Activated naive CD4-positive, alpha-beta T cell treated with anti-CD3 and anti-CD28 coated beads, Interleukin-2, amount 50 U/mL, for 72 hours (primary cell): ENCODE measurements around the gene GFER. TPM values are rescaled to one million over a fixed set of nuclear protein-coding genes. Genes with fewer than 3 reads are reported as not detected.

Experiments used
- ATAC-seq, 2 donors: fragments of 150-1000 bp; cut with Tn5 transposase; 2 replicates each; pipeline ENCODE4 v1.10.0; 2021; ENCODE audit warnings: mild to moderate bottlenecking in 2 of 2, moderate library complexity in 2 of 2
- DNase-seq, 2 donors: peaks; one replicate each; pipeline ENCODE4 v3.0.0; 2021 to 2022; ENCODE audit warnings: low spot score in 2 of 2
- H3K27ac Mint-ChIP-seq, 2 donors: one replicate each; pipeline ENCODE4 v1.8.0; 2022; ENCODE audit warnings: mild to moderate bottlenecking in 2 of 2, mixed read lengths in 2 of 2
- H3K36me3 Mint-ChIP-seq, 2 donors: one replicate each; pipeline ENCODE4 v1.8.0; 2022; ENCODE audit warnings: mixed read lengths in 2 of 2
- H3K9me3 Mint-ChIP-seq, 2 donors: one replicate each; pipeline ENCODE4 v1.8.0; 2022; ENCODE audit warnings: mixed read lengths in 2 of 2
- total RNA-seq, 2 donors: library from RNA; stranded (reverse); gene quantifications; one replicate each; pipeline ENCODE4 v1.2.3, GENCODE V29; 2022

The GFER gene
- total RNA-seq, 2 donors from 2014 or later: 19.1 to 25.0 TPM

DNA sequence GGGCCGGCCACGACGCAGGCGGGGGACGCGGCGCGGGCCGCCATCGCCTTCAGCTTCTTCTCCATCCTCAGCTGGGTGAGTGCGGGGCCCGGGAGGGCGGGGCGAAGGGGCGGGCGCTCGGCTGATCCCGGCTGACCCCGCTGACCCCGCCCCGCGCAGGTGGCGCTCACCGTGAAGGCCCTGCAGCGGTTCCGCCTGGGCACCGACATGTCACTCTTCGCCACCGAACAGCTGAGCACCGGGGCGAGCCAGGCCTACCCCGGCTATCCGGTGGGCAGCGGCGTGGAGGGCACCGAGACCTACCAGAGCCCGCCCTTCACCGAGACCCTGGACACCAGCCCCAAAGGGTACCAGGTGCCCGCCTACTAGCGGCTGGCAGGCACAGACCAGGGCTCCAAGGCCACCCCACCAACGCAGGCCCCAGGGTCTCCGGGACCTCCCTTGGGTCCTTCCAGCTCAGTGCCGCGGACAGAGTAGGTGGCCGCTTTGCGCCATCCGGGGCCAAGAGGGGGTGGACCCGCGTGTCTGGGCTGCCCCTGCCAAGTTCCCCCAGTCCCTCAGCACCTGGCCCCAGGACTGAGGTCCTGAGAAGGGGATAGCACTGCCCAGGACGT lies 8.8 kb downstream of the GFER start:
- H3K27ac Mint-ChIP-seq: no peak overlapping the region
- DNase-seq (no peak), ATAC-seq (no peak)
- H3K9me3 Mint-ChIP-seq: no peaks in the 10 kb centered on the region
- peaks cover 0 to 6% of the 10 kb centered on the region in 2 donors for H3K36me3 Mint-ChIP-seq

DNA sequence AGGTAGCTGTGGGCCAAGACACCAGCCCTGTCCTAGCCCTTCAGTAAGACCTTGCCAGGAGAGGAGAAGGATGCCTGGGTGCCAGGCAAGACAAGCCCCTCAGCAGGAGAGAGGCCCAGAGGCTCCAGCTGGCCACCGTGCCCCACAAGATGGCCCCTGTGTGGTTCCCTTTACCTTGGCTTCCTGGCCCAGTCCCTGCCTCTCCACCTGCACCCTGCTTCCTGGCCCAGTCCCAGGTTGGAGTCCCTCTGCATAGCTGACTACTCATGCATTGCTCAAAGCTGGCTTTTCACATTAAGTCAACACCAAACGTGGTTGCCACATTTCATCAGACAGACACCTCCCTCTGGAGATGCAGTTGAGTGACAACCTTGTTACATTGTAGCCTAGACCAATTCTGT lies 9.7 kb downstream of the GFER start:
- no peaks in the 10 kb centered on the region for H3K9me3 Mint-ChIP-seq
- DNase-seq (no peak), ATAC-seq (peak in 1 of 2 donors; percentile 17)
- peak overlapping the region in 1 of 2 donors; percentile 49 for H3K27ac Mint-ChIP-seq
- H3K36me3 Mint-ChIP-seq: peaks cover 3 to 6% of the 10 kb centered on the region in 2 donors

DNA sequence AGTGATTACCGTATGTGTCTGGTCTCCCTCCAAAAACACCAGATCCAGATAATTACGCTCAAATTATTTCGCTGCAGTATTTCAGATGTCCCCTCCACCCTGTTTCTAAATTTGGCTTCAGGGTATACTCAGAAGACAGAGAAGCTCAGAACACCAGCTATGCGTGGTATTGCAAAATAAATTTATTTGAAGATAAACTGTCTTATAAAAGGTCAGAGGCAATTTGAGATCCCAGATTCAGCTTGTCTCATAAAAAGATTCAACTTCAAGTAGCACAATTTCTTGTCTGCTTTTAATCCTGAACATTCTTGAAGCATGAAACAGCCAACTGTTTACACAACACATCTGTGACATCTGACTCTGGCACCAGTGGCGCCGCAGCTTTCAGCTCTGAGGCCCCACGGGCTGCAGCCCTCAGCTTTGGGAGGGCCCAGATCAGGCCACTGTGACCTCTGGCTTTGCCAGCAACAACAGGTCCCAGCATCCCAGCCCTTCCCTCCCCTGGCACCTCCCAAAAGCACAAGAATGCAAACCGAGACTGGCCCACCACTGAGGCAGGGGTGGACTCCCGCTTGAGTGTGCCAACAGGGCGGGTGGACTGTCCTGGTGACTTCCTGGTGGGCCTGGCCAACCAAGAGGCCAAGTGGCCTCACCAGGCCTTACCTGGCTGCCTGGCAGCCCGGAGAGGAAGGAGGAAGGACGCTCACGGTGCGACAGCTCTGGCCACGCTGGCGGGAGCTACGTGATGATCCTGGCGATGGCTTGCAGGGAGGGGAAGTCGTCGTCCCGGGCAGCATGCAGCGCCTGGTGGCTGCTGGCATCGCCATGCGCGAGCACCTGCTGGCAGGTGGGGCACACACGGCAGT lies 13.7 kb downstream of the GFER start:
- Mint-ChIP-seq H3K27ac (no peak overlapping the region), H3K36me3 (peaks cover 0 to 6% of the 10 kb centered on the region in 2 donors), H3K9me3 (no peaks in the 10 kb centered on the region)
- ATAC-seq: no peak
- DNase-seq: no peak

DNA sequence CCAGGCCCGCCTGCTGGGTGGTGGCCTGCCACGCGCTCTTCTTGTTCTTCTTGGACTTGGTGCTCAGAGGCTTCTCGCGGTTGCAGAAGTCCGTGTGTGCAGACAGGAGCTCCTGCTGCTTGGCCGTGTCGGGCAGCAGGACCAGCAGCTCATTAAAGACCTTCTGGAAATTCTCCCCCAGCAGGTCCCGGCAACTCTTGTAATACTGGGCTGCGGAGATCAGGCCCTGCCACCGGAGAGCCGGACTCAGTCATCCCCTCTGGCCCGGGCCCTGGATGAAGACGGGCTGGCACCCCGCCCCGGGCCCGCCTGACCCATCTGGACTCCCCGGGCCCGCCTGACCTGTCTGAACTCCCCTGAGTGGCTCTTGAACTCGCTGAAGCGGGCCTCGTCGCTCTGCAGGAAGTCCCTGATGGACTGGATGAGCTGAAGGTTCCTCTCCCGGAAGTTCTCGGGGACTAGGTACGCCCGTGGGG lies 14.4 kb downstream of the GFER start:
- H3K9me3 Mint-ChIP-seq: no peaks in the 10 kb centered on the region
- H3K36me3 Mint-ChIP-seq: peaks cover 0 to 6% of the 10 kb centered on the region in 2 donors
- no peak overlapping the region for H3K27ac Mint-ChIP-seq
- ATAC-seq (no peak), DNase-seq (no peak)

DNA sequence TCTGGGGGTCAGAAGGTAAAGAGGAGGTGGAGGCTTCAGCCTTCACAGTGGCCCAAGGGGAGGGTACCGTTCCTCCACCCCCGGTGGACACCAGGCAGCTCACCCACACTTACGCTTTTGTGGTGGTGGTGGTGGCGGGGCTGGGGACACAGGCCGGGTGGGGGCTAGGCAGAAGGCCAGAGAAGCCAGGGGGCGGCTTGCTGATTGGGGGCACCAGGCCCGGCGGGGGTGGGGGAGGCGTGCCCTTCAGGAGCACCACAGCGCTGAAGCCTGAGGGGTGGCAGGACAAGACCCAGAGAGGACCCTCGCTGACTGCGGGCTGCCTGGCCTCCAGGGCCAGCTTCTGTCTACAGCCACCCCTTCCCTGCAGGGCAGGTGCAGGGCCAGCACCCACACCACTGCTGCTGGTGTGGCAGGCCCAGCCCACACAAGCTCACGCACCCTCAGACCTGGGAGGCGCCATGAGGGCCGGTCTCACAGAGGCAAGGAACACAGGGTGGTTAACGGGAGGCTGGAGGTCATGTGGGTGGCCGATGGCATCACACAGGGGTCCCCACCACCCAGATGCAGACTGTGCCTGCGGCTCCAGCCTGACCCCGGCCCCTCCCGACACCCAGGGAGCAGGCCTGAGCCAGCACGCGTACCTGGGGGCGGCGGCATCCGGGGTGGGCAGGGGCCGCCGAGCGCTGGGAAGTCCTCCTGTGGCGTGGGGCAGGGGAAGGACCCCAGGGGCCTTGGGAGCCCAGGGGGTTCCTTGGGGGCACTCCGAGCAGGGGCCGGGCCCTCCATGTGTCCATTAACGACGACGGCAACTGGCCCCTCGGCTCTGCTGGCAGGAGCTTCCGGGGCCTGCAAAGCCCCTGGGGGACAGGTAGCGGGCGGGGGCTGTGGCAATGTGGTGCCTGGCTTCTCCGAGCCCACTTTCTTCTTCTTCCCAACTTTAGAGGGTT lies 15.1 kb downstream of the GFER start:
- ATAC-seq (no peak), DNase-seq (no peak)
- H3K9me3 Mint-ChIP-seq: no peaks in the 10 kb centered on the region
- H3K27ac Mint-ChIP-seq: no peak overlapping the region
- peaks cover 0 to 6% of the 10 kb centered on the region in 2 donors for H3K36me3 Mint-ChIP-seq

DNA sequence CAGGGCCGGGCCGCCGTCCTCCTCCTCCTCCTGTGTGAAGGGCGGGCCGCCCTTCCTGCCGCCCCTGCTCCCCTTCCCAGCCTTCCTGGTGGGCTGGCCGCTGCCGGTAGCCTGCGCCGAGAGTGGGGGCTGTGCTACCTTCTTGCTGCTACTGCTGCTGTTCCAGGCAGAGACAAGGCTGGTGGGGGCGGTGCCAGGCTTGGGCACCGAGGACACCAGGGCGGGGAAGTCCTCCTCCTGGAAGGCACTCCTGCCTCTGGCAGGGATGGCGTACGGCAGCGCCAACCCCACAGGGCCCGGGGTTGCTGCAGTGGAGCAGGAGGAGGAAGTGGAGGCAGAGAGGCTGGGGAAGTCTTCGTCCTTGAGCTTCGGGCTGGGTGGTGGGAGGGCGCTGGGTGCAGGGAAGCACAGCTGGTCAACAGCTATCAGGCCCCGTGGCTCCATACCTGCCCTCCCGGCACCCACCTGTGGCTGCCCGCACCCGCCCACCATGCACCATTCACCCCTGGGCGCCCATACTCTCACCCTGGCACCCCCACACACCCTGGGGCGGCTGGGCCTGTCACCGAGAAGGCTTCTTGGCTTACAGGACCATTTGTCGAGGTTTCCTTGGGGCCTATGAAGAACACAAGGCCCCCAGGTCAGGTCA lies 16.0 kb downstream of the GFER start:
- DNase-seq (no peak), ATAC-seq (no peak)
- no peak overlapping the region for H3K27ac Mint-ChIP-seq
- peaks cover 0 to 6% of the 10 kb centered on the region in 2 donors for H3K36me3 Mint-ChIP-seq
- no peaks in the 10 kb centered on the region for H3K9me3 Mint-ChIP-seq

DNA sequence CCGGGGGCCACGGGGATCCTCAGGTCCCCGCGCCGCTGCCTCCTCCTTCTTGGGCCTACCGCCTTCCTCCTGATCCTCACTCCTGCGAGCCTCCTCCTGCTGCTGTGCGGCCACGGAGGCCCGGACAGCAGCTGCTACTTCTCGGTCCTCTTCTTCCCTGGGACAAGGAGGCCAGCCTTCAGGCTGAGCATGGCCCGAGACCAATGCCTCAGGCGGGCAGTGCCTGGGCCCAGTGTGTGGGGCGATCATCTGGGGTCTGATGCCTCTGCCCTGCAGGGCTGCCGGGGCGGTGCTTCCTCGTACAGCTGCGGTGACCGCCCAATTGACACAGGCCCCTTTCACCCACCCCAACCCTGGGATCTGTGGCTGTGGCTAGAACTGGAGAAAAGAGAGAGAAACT lies 17.0 kb downstream of the GFER start:
- Mint-ChIP-seq H3K9me3 (no peaks in the 10 kb centered on the region), H3K36me3 (peaks cover 0 to 6% of the 10 kb centered on the region in 2 donors), H3K27ac (no peak overlapping the region)
- DNase-seq: no peak
- no peak for ATAC-seq

DNA sequence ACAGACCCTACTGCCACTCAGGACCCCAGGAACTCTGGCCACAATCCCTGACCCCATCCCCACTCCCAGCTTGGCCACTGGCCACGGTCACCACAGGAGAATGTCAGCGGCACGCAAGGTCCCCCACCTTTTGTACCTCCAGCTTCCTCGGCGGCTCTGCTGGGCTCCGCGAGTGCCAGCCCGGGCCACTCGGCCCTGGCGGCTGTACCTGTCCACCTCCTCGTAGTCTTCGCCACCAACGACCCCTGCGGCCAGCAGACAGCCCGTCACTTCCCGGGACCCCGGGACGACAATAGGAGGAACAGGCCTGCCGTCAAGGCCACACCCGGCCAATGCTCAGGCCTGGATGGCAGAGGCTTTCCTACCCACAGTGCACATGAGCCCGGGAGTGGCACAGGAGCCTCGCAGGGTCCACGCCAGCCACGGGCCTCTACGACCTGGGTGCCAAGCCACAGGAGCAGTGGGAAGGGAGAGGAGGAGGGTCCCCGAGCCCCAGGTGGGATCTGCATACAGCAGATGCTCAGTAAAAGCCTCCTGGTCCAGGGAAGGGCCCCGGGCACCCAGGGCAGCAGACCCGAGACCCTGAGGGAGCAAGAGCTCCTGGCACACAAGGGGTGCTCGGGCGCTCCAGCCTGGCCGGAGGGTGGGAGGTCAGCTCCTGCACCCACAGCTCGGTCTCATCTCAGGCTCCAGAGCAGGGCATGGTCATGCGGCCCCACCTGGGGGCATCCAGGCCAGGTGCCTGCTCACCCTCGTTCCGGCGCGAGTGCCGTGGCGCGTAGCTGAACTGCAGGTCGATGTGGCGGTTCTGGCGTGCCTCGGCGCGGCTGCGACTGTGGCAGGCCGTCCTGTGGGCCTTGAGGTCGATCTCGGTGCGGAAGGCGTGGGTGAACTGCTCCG lies 17.7 kb downstream of the GFER start:
- peaks cover 0 to 6% of the 10 kb centered on the region in 2 donors for H3K36me3 Mint-ChIP-seq
- H3K9me3 Mint-ChIP-seq: no peaks in the 10 kb centered on the region
- H3K27ac Mint-ChIP-seq: no peak overlapping the region
- ATAC-seq (no peak), DNase-seq (no peak)

DNA sequence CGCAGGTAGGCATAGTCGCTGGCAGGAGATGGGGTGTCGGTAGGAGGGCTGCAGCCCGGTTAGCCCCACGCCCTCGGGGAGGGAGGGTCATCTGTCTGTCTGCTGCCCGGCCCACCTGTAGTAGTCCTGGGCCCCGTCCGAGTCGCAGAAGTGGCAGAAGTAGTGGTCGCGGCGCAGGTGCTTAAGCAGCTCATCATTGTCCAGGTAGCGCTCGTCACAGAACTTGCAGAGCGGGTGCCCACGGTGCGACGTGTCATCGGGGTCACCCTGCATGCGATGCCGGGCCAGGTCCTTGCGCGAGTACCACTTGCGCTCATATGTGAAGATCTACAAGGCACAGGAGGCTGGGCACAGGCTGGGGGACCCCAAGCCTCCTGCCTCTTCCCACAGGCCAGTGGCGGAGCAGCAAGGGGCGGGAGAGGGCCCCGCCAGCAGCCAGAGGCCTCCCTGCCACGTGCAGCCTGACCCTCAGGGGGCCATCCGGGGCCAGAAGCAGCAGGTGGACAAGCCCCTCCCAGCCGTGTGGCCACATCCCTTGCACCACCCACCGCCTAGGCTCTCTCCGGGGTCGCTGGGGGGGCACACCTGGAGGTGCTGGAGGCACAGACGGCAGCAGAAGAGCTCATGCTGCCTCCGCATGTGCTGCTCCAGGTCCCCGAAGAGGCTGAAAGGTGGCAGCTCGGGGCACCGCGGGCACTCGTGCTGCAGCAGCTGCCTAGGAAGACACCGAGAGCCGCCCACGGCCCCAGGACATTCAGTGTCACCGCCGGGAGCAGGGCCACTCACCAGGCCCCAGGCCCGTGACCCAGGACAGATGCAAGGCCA lies 18.6 kb downstream of the GFER start:
- Mint-ChIP-seq H3K9me3 (no peaks in the 10 kb centered on the region), H3K27ac (no peak overlapping the region), H3K36me3 (peaks cover 3 to 8% of the 10 kb centered on the region in 2 donors)
- DNase-seq (no peak), ATAC-seq (no peak)

DNA sequence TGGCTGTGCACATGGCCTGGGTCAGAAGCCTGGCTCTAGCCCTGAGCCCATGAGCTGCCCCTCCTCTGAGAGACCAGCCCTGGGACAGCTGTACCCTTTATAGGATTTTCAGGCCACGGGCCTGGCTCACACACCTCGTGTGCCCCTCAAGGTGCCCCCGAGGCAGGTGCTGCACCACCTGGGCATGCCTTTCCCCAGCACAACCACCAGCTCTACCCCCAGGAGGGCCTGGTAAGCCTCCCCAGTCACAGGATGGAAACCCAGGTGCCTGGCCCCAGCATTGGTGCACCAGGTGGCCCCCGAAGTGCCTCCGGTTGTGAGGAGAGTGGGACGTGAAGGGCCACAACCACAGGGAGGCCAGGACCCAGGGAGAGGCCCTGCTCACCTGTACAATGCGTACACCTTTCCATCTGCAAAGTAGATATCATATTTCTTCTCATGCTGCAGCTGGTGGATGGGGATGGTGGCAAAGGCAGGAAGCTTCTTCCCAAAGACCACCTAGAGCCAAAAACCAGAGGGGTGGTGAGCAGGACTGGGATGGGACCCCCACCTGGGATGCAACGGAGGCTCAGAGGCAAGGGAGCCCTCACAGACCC lies 19.3 kb downstream of the GFER start:
- Mint-ChIP-seq H3K27ac (no peak overlapping the region), H3K9me3 (no peaks in the 10 kb centered on the region), H3K36me3 (peaks cover 10 to 11% of the 10 kb centered on the region in 2 donors)
- DNase-seq (no peak), ATAC-seq (no peak)

DNA sequence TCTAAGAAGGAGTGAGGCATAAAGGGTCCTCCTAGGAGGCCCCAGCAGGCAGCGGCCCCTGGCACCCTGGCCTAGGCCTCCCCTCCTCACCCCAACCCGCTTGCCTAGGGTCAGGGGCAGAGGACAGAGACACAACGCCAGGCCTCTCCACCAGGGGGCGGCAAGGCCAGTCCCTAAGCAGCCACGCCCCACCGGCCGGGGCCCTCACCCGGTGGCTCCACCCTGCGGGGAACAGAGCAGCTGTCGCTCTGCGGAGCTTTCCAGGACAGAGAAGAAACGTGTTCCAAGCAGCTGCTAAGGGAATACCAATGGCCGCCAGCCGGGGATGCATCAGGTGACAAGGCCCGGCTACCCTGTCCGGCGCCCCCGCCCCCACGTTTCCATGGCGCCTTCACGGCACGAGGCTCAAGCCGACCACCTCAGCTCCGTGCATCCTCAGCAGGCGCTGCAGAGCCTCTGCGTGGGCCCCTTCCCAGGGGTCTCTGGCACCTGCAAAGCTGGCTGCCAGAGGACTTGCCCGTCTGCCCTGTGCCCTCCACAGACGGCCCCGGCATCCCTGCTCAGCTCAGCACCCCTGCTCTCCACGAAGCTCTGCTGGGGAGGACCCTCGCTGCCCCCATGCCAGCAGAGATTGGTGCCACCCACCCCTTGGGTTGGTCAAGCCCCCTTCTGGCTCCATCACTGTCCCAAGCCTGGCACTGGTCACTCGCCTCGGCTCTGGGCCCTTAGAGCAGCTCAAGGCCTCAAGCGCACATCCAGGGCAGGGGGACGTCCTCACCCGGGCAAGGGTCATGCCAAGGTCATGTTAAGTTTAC lies 20.0 kb downstream of the GFER start:
- no peaks in the 10 kb centered on the region for H3K9me3 Mint-ChIP-seq
- H3K36me3 Mint-ChIP-seq: peaks cover 17% of the 10 kb centered on the region in 2 donors
- ATAC-seq (peak; percentile 73 to 94), DNase-seq (peak in 1 of 2 donors; percentile 98)
- peak overlapping the region in 1 of 2 donors; percentile 48 for H3K27ac Mint-ChIP-seq

DNA sequence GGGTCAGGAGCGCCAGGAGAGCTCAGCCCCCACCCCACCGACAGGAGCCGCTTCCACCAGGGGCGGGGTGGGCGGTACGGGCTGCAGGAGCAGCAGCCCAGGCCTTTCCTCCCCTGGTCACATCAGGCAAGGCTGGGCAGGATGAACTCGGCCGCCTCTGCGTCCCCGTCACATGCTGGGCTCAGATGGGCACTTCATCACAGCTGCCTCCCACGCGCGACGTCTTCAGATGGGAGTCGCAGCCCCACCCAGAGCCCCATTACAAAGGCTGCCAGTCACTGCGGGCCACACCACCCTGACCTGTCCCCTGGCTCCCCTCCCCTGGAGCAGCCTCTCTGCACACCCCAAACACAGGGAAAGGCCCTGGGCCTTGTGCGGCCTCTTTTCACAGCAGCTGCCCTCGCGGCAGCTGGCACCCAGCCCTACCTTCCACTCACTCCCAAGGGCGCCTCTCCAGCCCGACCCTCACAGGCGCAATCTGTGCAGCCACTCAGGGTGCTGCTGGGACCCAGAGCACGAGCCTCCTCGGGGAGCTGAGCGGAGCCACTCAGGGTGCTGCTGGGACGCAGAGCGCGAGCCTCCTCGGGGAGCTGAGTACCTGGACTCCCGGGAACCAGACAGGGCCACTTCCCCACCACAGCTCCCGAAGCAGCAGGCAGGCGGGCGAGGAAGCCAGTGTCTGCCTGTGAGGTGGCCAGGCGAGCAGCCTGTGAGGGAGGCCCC lies 21.0 kb downstream of the GFER start:
- H3K27ac Mint-ChIP-seq: peak overlapping the region in 1 of 2 donors; percentile 56
- no peaks in the 10 kb centered on the region for H3K9me3 Mint-ChIP-seq
- ATAC-seq (no peak), DNase-seq (no peak)
- H3K36me3 Mint-ChIP-seq: peaks cover 17 to 19% of the 10 kb centered on the region in 2 donors

DNA sequence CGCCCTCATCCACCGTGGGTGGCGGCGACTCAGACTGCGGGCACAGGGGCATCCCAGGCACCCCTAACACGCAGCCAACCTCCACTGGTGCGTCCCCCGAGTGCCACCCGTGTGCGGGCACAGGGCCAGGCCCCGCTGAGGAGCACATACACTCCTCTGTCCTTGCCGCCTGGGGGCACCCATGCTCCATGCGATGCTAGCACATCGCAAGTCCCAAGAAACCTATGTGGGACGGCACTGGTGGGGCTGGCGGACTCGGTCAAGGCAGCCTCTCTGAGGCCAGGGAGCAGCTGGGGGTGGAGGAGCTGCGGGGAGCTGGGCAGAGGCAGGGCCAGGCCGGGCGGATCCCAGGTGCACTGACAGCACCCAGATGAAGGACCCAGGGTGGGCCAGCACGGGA lies 21.7 kb downstream of the GFER start:
- ATAC-seq: no peak
- no peak for DNase-seq
- Mint-ChIP-seq H3K27ac (peak overlapping the region; percentile 29 to 56), H3K9me3 (no peaks in the 10 kb centered on the region), H3K36me3 (peaks cover 22 to 24% of the 10 kb centered on the region in 2 donors)
